Choroid plexus epithelial cell (primary cell): Measurements from ENCODE around the gene MTFMT.

Source experiments
- DNase-seq: peaks from one replicate; pipeline ENCODE4 v3.0.0-alpha.2; 2010; ENCODE audit warnings: low read depth
- H3K4me3 ChIP-seq: 2 replicates; pipeline ENCODE4 v1.5.1; 2011; ENCODE audit warnings: low read depth, mild to moderate bottlenecking, control low read depth, low read length, moderate library complexity
- CTCF ChIP-seq: conservative IDR thresholded peaks from 2 replicates; pipeline ENCODE4 v1.5.1; 2011; ENCODE audit warnings: low read depth, mild to moderate bottlenecking, control low read depth, inconsistent platforms, low read length, moderate library complexity

Gene MTFMT

DNA sequence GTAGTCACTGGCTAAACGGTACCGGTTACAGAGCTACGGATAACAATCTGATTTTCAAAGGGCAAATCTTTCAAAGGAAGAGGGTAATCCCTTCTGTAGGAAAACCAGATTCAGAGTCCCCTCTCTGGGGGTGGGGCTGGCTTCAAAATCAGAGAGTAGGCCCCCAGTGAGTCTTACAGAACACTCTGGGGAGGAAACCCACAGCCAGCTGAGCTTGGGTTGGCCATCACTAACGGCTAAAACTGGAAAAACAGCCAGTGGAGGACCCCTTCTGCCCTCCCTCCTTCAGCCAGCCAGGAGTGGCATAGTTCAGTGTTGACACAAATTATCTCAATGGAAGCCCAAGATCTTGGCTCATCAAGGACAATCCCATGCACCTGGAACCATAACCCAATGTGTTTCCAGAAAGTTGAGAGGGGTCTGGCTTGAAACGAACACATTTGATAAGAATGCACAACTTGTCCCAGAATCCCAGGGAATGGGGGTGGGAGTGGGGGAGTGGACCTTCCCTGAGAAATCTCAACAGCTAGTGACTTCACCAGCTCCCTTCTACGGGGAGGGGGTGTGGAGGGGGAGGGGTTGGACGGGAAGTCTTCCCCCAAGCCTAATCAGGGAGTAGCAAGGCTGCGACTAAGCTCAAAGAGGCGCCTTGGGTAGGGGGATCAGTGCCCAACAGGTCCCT is 37.3 kb upstream of the MTFMT start:
- no peak for DNase-seq
- no peak overlapping the region for H3K4me3 ChIP-seq

GRCh38 chr15:65066001-65066634 is 36.7 kb upstream of the MTFMT start:
- H3K4me3 ChIP-seq, result no peak overlapping the region
- DNase-seq, result no peak
- TF ChIP-seq CTCF, result no peak

More for the DNA sequence above, 37.3 kb upstream of the MTFMT start:
- no peak for TF ChIP-seq CTCF

GRCh38 chr15:65062726-65063125 is 33.3 kb upstream of the MTFMT start:
- no peak for DNase-seq
- no peak for TF ChIP-seq CTCF
- H3K4me3 ChIP-seq, result no peak overlapping the region

DNA sequence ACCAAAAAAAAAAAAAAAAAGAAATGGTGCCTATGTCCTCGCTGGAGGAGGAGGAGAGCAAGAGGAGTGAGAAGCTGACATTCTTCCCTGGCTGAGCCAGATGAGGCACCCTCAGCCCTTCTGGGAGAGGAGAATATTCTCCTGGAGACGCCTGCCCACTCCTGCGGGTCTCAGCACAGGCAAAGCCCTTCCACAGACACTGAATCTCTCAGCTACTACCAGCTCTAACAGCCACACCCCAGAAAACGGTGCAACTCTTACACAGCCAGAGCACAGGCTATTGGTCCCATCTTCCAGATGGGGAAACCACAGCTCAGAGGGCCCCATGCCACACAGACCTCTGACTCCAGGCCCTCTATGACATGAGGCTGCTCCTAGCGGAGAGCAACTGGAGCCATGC is 32.6 kb upstream of the MTFMT start:
- no peak for TF ChIP-seq CTCF
- no peak for DNase-seq
- no peak overlapping the region for H3K4me3 ChIP-seq

DNA sequence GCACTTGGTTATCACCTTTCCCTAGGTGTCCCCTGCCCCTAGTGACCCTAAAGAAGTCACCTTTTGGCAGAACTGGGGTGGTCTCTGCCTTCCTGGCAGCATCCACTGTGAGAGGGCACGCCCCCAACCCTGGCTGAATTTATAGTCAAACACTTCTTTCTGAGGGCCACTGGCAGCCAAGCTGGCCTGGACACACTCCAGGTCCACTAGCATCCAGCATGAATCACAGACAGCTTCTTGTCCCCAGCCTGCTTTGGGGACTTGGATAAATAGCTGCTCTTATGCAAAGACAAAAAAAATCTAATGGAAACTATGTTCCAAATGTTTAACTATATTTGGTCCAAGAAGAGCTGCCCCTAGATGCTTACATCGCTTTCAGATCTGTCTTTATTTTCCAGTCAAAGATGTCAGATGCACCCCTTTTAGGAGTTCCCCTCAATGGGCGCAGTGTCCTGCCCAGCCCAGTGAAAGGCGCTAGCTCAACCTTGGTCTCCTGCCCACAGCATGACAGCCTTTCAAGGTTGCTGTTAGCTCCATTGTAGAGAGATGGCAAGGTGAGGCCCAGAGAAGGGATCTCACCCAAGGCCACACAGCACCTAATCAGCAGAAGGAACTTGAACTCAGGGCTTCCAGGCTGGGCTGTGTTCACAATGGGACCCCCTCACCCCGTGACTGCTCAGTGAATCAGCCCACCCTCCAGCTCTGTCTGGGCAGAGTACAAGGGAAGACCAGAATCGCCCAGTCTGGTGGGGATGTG is 31.4 kb upstream of the MTFMT start:
- DNase-seq, result no peak
- TF ChIP-seq CTCF, result no peak
- H3K4me3 ChIP-seq, result no peak overlapping the region

DNA sequence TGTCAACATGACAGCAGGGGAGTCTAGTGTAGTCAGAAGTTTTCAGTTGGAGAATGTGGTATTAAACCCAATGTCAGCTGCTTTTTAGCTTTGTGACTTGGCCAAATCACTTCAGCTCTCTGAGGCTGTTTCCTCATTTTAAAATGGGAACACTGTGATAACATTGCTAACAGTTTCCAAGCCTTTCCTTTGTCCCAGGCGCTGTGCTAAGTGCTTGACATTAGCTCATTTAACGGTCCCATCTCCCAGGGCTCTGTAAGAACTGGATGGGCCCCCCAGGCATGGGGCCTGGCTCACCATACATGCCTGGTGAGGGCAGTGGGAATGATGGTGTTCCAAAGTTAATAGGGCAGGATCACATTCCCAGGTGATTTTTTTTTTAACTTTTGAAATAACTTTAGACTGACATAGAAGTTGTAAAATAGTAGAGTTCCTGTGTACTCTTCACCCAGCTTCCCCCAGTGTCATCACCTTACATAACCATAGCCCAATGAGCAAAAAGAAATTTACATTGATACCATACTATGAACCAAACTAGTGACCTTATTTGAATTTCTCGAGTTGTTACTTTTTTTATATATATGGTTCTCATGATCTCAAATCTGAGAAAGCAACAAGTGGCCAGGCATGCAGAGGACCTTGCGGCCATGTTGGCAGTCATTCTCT is 30.6 kb upstream of the MTFMT start:
- no peak for DNase-seq
- no peak for TF ChIP-seq CTCF
- no peak overlapping the region for H3K4me3 ChIP-seq
